Natural killer cell (primary cell): ENCODE results near the gene MIDN. TPM values are rescaled to one million over a fixed set of nuclear protein-coding genes. Genes with fewer than 3 reads are reported as not detected.

Source experiments
- ATAC-seq, 3 donors: fragments of 150-1000 bp in 2 of 3; fragments of 200-7000 bp in 1 of 3; cut with Tn5 transposase; 1 replicate in 1 of 3; 2 replicates in 2 of 3; pipeline ENCODE4 v1.10.0; 2021; ENCODE audit warnings: mild to moderate bottlenecking in 2 of 3, moderate library complexity in 2 of 3
- DNase-seq, 2 donors: peaks; one replicate each; pipeline versions ENCODE4 v3.0.0 to v3.0.0-alpha.2; 2013 to 2021; ENCODE audit warnings: mixed read lengths in 1 of 2
- H3K27ac ChIP-seq: one replicate; pipeline ENCODE4 v1.5.1; 2013; ENCODE audit warnings: mild to moderate bottlenecking, low read length
- H3K27me3 ChIP-seq: one replicate; pipeline ENCODE4 v1.6.1; 2013; ENCODE audit warnings: low read length; ENCODE audit not compliant: control insufficient read depth, insufficient read depth
- H3K36me3 ChIP-seq: one replicate; pipeline ENCODE4 v1.6.1; 2013; ENCODE audit warnings: low read length; ENCODE audit not compliant: control insufficient read depth, insufficient read depth
- H3K4me1 ChIP-seq: one replicate; pipeline ENCODE4 v1.6.1; 2013; ENCODE audit warnings: low read length; ENCODE audit not compliant: control insufficient read depth, insufficient read depth
- H3K4me3 ChIP-seq: one replicate; pipeline ENCODE4 v1.5.1; 2013; ENCODE audit warnings: low read length
- H3K9me3 ChIP-seq: one replicate; pipeline ENCODE4 v1.6.1; 2013; ENCODE audit warnings: low read length; ENCODE audit not compliant: control insufficient read depth, insufficient read depth
- H3K27ac Mint-ChIP-seq, 2 donors: one replicate each; pipeline ENCODE4 v1.8.0; 2022; ENCODE audit warnings: mild to moderate bottlenecking in 2 of 2, mixed read lengths in 2 of 2, moderate library complexity in 1 of 2
- H3K27me3 Mint-ChIP-seq, 2 donors: one replicate each; pipeline ENCODE4 v1.8.0; 2022; ENCODE audit warnings: low read depth in 2 of 2, mixed read lengths in 2 of 2
- H3K36me3 Mint-ChIP-seq: one replicate; pipeline ENCODE4 v1.8.0; 2022; ENCODE audit warnings: mixed read lengths
- H3K4me1 Mint-ChIP-seq, 2 donors: one replicate each; pipeline ENCODE4 v1.8.0; 2022; ENCODE audit warnings: mixed read lengths in 2 of 2
- H3K4me3 Mint-ChIP-seq: one replicate; pipeline ENCODE4 v1.8.0; 2022; ENCODE audit warnings: mild to moderate bottlenecking, moderate library complexity, mixed read lengths
- H3K9me3 Mint-ChIP-seq, 2 donors: one replicate each; pipeline ENCODE4 v1.8.0; 2022; ENCODE audit warnings: mixed read lengths in 2 of 2
- WGBS: methylation state at CpG from one replicate; pipeline ENCODE4 v1.1.7; 2013; ENCODE audit warnings: missing lambda C conversion rate; ENCODE audit not compliant: insufficient coverage; 5-methylcytosine and 5-hydroxymethylcytosine counted together
- intact Hi-C: fragments of 100-400 bp; cut with micrococcal nuclease; formaldehyde crosslinking; loops from one replicate; pipeline ENCODE4 v1.14.2; 2022
- total RNA-seq, 4 donors: library from RNA; stranded (reverse); fragments of 120-200 nt in 1 of 4; gene quantifications; one replicate each; pipeline versions ENCODE4 v1.2.3 to v1.2.4, GENCODE V29; 2013 to 2022
- TF ChIP-seq, protein P1 (sequence below): fragments of 200-600 bp; IDR thresholded peaks from one replicate; pipeline ENCODE4 v1.8.0; 2022; ENCODE audit warnings: antibody characterized with exemption

Gene MIDN
- total RNA-seq, 3 donors from 2014 or later (not counting 1 experiment from before 2014, with no cell fraction given), result 296 to 367 (median 314) TPM

- no peak overlapping the region for H3K4me3 ChIP-seq
- peaks cover 18% of the 10 kb centered on the region for H3K27me3 ChIP-seq
- intact Hi-C loops, result no loop called here
- DNase-seq (peak in 1 of 2 donors; percentile 38), ATAC-seq (no peak)
- Mint-ChIP-seq H3K27me3 (peaks cover 10 to 14% of the 10 kb centered on the region in 2 donors), H3K36me3 (no peaks in the 10 kb centered on the region), H3K4me1 (peaks cover 17 to 29% of the 10 kb centered on the region in 2 donors), H3K27ac (peak overlapping the region; percentile 67 to 86), H3K4me3 (peak overlapping the region; percentile 84), H3K9me3 (no peaks in the 10 kb centered on the region)
- WGBS, result 84% methylated on average over 11 of the region's 11 CpGs
- H3K9me3 ChIP-seq, result no peaks in the 10 kb centered on the region
- H3K36me3 ChIP-seq, result peaks cover 5% of the 10 kb centered on the region
- peaks cover 57% of the 10 kb centered on the region for H3K4me1 ChIP-seq
- H3K27ac ChIP-seq, result no peak overlapping the region
- TF ChIP-seq, protein P1, sequence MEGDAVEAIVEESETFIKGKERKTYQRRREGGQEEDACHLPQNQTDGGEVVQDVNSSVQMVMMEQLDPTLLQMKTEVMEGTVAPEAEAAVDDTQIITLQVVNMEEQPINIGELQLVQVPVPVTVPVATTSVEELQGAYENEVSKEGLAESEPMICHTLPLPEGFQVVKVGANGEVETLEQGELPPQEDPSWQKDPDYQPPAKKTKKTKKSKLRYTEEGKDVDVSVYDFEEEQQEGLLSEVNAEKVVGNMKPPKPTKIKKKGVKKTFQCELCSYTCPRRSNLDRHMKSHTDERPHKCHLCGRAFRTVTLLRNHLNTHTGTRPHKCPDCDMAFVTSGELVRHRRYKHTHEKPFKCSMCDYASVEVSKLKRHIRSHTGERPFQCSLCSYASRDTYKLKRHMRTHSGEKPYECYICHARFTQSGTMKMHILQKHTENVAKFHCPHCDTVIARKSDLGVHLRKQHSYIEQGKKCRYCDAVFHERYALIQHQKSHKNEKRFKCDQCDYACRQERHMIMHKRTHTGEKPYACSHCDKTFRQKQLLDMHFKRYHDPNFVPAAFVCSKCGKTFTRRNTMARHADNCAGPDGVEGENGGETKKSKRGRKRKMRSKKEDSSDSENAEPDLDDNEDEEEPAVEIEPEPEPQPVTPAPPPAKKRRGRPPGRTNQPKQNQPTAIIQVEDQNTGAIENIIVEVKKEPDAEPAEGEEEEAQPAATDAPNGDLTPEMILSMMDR, result no peak
These were observed 9.0 kb upstream of the MIDN start for GRCh38 chr19:1239420-1239795.

- H3K27ac Mint-ChIP-seq, result peak overlapping the region in 1 of 2 donors; percentile 86
- intact Hi-C loops, result loop anchor here (2.0 to 10.0 kb wide), 2 partner anchors 135 to 315 kb away; partner anchors contain the start of gene ARID3A
These were observed 8.3 kb upstream of the MIDN start for GRCh38 chr19:1239796-1240737.

GRCh38 chr19:1240925-1241324 lies 7.5 kb upstream of the MIDN start:
- H3K9me3 ChIP-seq, result no peaks in the 10 kb centered on the region
- peak in 1 of 2 donors; percentile 29 for DNase-seq
- peak overlapping the region; percentile 95 for H3K4me3 Mint-ChIP-seq
- peaks cover 69% of the 10 kb centered on the region for H3K4me1 ChIP-seq
- H3K27me3 ChIP-seq, result peaks cover 18% of the 10 kb centered on the region
- peaks cover 5% of the 10 kb centered on the region for H3K36me3 ChIP-seq
- no peaks in the 10 kb centered on the region for H3K36me3 Mint-ChIP-seq
- intact Hi-C loops, result loop anchor here (2.0 to 10.0 kb wide), 2 partner anchors 136 to 316 kb away; partner anchors contain the start of gene ARID3A
- no peak for ATAC-seq
- TF ChIP-seq, protein P1, result no peak
- peaks cover 21 to 35% of the 10 kb centered on the region in 2 donors for H3K4me1 Mint-ChIP-seq
- WGBS, result 75% methylated on average over 15 of the region's 15 CpGs
- no peak overlapping the region for H3K27ac ChIP-seq
- H3K9me3 Mint-ChIP-seq, result no peaks in the 10 kb centered on the region
- H3K4me3 ChIP-seq, result no peak overlapping the region
- peaks cover 10 to 14% of the 10 kb centered on the region in 2 donors for H3K27me3 Mint-ChIP-seq
- peak overlapping the region; percentile 86 to 89 for H3K27ac Mint-ChIP-seq

More at GRCh38 chr19:1239796-1240737, 8.3 kb upstream of the MIDN start:
- Mint-ChIP-seq H3K9me3 (no peaks in the 10 kb centered on the region), H3K27me3 (peaks cover 10 to 14% of the 10 kb centered on the region in 2 donors), H3K4me3 (peak overlapping the region; percentile 47), H3K4me1 (peaks cover 21 to 35% of the 10 kb centered on the region in 2 donors), H3K36me3 (no peaks in the 10 kb centered on the region)
- 14% methylated on average over 78 of the region's 84 CpGs for WGBS
- Histone ChIP-seq H3K9me3 (no peaks in the 10 kb centered on the region), H3K27ac (no peak overlapping the region), H3K27me3 (peaks cover 18% of the 10 kb centered on the region), H3K36me3 (peaks cover 5% of the 10 kb centered on the region), H3K4me1 (peaks cover 64% of the 10 kb centered on the region), H3K4me3 (no peak overlapping the region)
- TF ChIP-seq, protein P1, result peak; percentile 96
- DNase-seq (peak; percentile 94 to 98), ATAC-seq (peak; percentile 65 to 82 (median 65))
